Psoas muscle (tissue), 7 donors: ENCODE measurements around the gene RFX8. TPM values are rescaled to one million over a fixed set of nuclear protein-coding genes. Genes with fewer than 3 reads are reported as not detected.

Experiments used
- polyA plus RNA-seq, 3 donors: library from polyadenylated mRNA; stranded (reverse); fragments of 200-250 nt; gene quantifications; one replicate each; pipeline ENCODE4 v1.2.3, GENCODE V29; 2013
- total RNA-seq, 4 donors: library from RNA; stranded (reverse); fragmentation: NEBNext Ultra II Directional in 2 of 4; extraction: Animal tissue kit (Norgen Biotek cat#: 25700) in 2 of 4; gene quantifications; one replicate each; pipeline versions ENCODE4 v1.2.1 to v1.2.4, GENCODE V29; 2021 to 2023
- donor health status: healthy with polysubstance abuse.
- donor health status: DM: no; HTN: no; CAD: no; lungs with moderate emphysema.
- donor health status: Bipolar disorder and iron deficiency.
- donor health status: healthy.
- donor health status: DM: no; HTN: no; CAD: no.
- donor health status: DM: no; HTN: no; CAD: no.
- donor health status: DM: yes; HTN: yes; CAD: no.

Gene RFX8
- total and polyA plus RNA-seq, 7 donors = 0.03 to 0.29 (median 0.12) TPM; not detected in 4

Other genes starting within 250 kb of the RFX8 start
- gene CNOT11, start 222.2 kb downstream of the RFX8 start, total RNA-seq = 10 to 100 TPM; 29.6 to 42.1 (median 34.8) TPM
- gene CNOT11, start 222.2 kb downstream of the RFX8 start, polyA plus RNA-seq = 10 to 100 TPM; 17.1 to 38.0 (median 17.6) TPM
- gene RNF149, start 166.4 kb downstream of the RFX8 start, total RNA-seq = 10 to 100 TPM; 13.5 to 23.7 (median 20.0) TPM
- 10 to 100 TPM; 10.7 to 22.8 (median 11.3) TPM for gene RNF149, start 166.4 kb downstream of the RFX8 start, polyA plus RNA-seq
- under 1 TPM in 2 of 4 donors, not detected in 2; 0.13 to 0.34 TPM for gene CREG2, start 87.6 kb downstream of the RFX8 start, total RNA-seq
- gene CREG2, start 87.6 kb downstream of the RFX8 start, polyA plus RNA-seq = under 1 TPM in 2 of 3 donors, not detected in 1; 0.04 to 0.07 TPM
- gene MAP4K4, start 222.6 kb upstream of the RFX8 start, total RNA-seq = 10 to 100 TPM; 45.5 to 89.5 (median 80.7) TPM
- 10 to 100 TPM; 20.1 to 99.9 (median 54.0) TPM for gene MAP4K4, start 222.6 kb upstream of the RFX8 start, polyA plus RNA-seq